SK-N-SH treated with all-trans-retinoic acid at 6 μM for 48 hours (cell line): Measurements from ENCODE around the gene TES.

Experiments
- ESRRG ChIP-seq: fragments of 250-450 bp; sonication (Bioruptor Pico); IDR thresholded peaks from 2 replicates; pipeline ENCODE4 v1.6.1; 2021; ENCODE audit warnings: mild to moderate bottlenecking
- GLIS3 ChIP-seq: fragments of 250-450 bp; sonication (Bioruptor Pico); IDR thresholded peaks from 2 replicates; pipeline ENCODE4 v1.5.0; 2020; ENCODE audit warnings: mild to moderate bottlenecking, moderate library complexity
- ISL1 ChIP-seq: fragments of 250-450 bp; sonication (Bioruptor Pico); IDR thresholded peaks from 2 replicates; pipeline ENCODE4 v2.1.2; 2022; ENCODE audit warnings: mild to moderate bottlenecking, moderate library complexity
- ZC3H10 ChIP-seq: fragments of 250-450 bp; sonication (Bioruptor Pico); IDR thresholded peaks from 2 replicates; pipeline ENCODE4 v1.5.1; 2021; ENCODE audit warnings: mild to moderate bottlenecking, moderate library complexity
- ZFP3 ChIP-seq: fragments of 250-450 bp; sonication (Bioruptor Pico); IDR thresholded peaks from 2 replicates; pipeline ENCODE4 v1.5.0; 2020; ENCODE audit warnings: mild to moderate bottlenecking, moderate library complexity
- ZFP30 ChIP-seq: fragments of 450-650 bp; formaldehyde crosslinking; IDR thresholded peaks from 2 replicates; pipeline ENCODE4 v1.5.0; 2022; ENCODE audit warnings: mild to moderate bottlenecking, moderate library complexity
- ZNF565 ChIP-seq: fragments of 450-650 bp; formaldehyde crosslinking; conservative IDR thresholded peaks from 2 replicates; pipeline ENCODE4 v1.5.0; 2020; ENCODE audit warnings: low read depth, mild to moderate bottlenecking, moderate library complexity
- ZNF70 ChIP-seq: fragments of 450-650 bp; formaldehyde crosslinking; IDR thresholded peaks from 2 replicates; pipeline ENCODE4 v1.5.0; 2020; ENCODE audit warnings: mild to moderate bottlenecking, moderate library complexity
- ZNF8 ChIP-seq: fragments of 450-650 bp; formaldehyde crosslinking; IDR thresholded peaks from 2 replicates; pipeline ENCODE4 v1.5.0; 2020; ENCODE audit warnings: mild to moderate bottlenecking, moderate library complexity
- TF ChIP-seq, protein P1 (sequence below): fragments of 250-450 bp; sonication (Bioruptor Pico); IDR thresholded peaks from 2 replicates; pipeline ENCODE4 v1.8.0; 2020; ENCODE audit warnings: mild to moderate bottlenecking, moderate library complexity, borderline replicate concordance
- TF ChIP-seq, protein P2 (sequence below): fragments of 250-450 bp; sonication (Bioruptor Pico); IDR thresholded peaks from 2 replicates; pipeline ENCODE4 v1.5.1; 2021; ENCODE audit warnings: mild to moderate bottlenecking, moderate library complexity
- TF ChIP-seq, protein P3 (sequence below): fragments of 250-450 bp; sonication (Bioruptor Pico); IDR thresholded peaks from 2 replicates; pipeline ENCODE4 v1.8.0; 2021; ENCODE audit warnings: low read depth, mild to moderate bottlenecking, moderate library complexity, borderline replicate concordance
- TF ChIP-seq, protein P4 (sequence below): fragments of 250-450 bp; sonication (Bioruptor Pico); IDR thresholded peaks from 2 replicates; pipeline ENCODE4 v1.5.1; 2020; ENCODE audit warnings: low read depth, mild to moderate bottlenecking, moderate library complexity

DNA sequence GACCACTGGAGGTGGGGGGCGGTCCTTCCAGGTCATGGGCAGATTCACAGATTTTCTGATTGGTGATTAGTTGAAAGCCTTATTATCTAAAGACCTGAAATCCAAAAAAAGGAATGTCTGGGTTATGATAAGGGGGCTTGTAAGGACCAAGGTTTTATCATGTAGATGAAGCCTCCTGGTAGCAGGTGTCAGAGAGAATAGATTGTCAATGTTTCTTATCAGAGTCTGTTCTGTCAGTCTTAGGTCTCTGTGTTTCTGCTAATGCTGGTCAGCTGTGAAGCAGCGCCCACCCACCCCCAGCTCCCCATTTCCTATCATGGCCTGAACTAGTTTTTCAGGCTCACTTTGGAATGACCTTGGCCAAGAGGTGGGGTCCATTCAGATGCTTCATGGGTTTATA lies 21.2 kb downstream of the TES start:
- no peak for TF ChIP-seq ISL1 (CRISPR knock-in tag)
- TF ChIP-seq ZNF565 (CRISPR knock-in tag) = no peak
- TF ChIP-seq ZNF70 = no peak
- no peak for TF ChIP-seq ZFP3 (CRISPR knock-in tag)
- TF ChIP-seq, protein P1, sequence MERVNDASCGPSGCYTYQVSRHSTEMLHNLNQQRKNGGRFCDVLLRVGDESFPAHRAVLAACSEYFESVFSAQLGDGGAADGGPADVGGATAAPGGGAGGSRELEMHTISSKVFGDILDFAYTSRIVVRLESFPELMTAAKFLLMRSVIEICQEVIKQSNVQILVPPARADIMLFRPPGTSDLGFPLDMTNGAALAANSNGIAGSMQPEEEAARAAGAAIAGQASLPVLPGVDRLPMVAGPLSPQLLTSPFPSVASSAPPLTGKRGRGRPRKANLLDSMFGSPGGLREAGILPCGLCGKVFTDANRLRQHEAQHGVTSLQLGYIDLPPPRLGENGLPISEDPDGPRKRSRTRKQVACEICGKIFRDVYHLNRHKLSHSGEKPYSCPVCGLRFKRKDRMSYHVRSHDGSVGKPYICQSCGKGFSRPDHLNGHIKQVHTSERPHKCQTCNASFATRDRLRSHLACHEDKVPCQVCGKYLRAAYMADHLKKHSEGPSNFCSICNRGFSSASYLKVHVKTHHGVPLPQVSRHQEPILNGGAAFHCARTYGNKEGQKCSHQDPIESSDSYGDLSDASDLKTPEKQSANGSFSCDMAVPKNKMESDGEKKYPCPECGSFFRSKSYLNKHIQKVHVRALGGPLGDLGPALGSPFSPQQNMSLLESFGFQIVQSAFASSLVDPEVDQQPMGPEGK (CRISPR knock-in tag) = no peak
- TF ChIP-seq ZFP30 (CRISPR knock-in tag) = no peak
- no peak for TF ChIP-seq GLIS3
- TF ChIP-seq ZNF8 (CRISPR knock-in tag) = no peak
- no peak for TF ChIP-seq ZC3H10 (CRISPR knock-in tag)
- TF ChIP-seq, protein P2, sequence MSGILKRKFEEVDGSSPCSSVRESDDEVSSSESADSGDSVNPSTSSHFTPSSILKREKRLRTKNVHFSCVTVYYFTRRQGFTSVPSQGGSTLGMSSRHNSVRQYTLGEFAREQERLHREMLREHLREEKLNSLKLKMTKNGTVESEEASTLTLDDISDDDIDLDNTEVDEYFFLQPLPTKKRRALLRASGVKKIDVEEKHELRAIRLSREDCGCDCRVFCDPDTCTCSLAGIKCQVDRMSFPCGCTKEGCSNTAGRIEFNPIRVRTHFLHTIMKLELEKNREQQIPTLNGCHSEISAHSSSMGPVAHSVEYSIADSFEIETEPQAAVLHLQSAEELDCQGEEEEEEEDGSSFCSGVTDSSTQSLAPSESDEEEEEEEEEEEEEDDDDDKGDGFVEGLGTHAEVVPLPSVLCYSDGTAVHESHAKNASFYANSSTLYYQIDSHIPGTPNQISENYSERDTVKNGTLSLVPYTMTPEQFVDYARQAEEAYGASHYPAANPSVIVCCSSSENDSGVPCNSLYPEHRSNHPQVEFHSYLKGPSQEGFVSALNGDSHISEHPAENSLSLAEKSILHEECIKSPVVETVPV (CRISPR knock-in tag) = no peak
- TF ChIP-seq ESRRG = no peak
- TF ChIP-seq, protein P3, sequence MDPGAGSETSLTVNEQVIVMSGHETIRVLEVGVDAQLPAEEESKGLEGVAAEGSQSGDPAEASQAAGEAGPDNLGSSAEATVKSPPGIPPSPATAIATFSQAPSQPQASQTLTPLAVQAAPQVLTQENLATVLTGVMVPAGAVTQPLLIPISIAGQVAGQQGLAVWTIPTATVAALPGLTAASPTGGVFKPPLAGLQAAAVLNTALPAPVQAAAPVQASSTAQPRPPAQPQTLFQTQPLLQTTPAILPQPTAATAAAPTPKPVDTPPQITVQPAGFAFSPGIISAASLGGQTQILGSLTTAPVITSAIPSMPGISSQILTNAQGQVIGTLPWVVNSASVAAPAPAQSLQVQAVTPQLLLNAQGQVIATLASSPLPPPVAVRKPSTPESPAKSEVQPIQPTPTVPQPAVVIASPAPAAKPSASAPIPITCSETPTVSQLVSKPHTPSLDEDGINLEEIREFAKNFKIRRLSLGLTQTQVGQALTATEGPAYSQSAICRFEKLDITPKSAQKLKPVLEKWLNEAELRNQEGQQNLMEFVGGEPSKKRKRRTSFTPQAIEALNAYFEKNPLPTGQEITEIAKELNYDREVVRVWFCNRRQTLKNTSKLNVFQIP (CRISPR knock-in tag) = no peak
- TF ChIP-seq, protein P4, sequence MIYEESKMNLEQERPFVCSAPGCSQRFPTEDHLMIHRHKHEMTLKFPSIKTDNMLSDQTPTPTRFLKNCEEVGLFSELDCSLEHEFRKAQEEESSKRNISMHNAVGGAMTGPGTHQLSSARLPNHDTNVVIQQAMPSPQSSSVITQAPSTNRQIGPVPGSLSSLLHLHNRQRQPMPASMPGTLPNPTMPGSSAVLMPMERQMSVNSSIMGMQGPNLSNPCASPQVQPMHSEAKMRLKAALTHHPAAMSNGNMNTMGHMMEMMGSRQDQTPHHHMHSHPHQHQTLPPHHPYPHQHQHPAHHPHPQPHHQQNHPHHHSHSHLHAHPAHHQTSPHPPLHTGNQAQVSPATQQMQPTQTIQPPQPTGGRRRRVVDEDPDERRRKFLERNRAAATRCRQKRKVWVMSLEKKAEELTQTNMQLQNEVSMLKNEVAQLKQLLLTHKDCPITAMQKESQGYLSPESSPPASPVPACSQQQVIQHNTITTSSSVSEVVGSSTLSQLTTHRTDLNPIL (CRISPR knock-in tag) = no peak
